GM12874 (cell line): ENCODE measurements around the gene GRP.

Experiments used
- TF ChIP-seq, protein P1 (sequence below): IDR thresholded peaks from 2 replicates; pipeline ENCODE4 v1.5.1; 2011; ENCODE audit warnings: low read depth, mild to moderate bottlenecking, control low read depth, low read length, moderate library complexity; ENCODE audit not compliant: insufficient read depth

The GRP gene

DNA sequence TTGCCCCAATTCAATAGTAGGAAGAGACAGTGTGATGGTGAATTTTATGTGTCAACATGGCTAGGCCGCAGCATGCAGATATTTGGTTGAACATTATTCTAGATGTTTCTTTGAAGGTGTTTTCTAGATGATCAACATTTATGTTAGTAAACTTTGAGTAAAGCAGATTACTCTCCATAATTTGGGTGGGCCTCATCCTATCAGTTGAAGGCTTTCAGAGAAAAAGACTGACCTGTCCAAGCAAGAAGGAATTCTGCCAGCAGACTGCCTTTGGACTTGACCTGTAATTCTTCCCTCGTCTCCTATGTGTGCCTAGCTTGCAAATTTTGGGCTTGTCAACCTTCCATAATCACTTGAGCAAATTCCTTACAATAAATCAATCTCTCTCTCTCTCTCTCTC is 8.3 kb upstream of the GRP start:
- TF ChIP-seq, protein P1, sequence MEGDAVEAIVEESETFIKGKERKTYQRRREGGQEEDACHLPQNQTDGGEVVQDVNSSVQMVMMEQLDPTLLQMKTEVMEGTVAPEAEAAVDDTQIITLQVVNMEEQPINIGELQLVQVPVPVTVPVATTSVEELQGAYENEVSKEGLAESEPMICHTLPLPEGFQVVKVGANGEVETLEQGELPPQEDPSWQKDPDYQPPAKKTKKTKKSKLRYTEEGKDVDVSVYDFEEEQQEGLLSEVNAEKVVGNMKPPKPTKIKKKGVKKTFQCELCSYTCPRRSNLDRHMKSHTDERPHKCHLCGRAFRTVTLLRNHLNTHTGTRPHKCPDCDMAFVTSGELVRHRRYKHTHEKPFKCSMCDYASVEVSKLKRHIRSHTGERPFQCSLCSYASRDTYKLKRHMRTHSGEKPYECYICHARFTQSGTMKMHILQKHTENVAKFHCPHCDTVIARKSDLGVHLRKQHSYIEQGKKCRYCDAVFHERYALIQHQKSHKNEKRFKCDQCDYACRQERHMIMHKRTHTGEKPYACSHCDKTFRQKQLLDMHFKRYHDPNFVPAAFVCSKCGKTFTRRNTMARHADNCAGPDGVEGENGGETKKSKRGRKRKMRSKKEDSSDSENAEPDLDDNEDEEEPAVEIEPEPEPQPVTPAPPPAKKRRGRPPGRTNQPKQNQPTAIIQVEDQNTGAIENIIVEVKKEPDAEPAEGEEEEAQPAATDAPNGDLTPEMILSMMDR = no peak

DNA sequence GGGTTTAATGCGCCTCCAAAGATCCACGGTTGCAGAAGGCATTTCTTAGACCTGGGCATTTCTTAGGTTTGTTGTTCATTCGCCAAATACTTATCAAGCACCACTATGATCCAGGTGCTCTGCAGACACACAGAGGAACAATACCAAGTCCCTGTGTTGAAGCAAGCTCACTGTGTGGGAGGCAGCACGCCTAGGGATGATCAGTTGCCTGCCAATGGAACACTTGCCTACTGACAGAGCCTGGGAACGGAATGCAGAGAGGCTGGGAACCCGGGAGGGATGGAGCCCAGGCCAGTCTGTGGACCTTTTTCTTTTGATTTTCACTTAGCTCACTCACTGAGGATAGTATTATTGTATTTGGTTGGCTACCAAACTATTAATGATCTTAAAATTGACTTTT is 1.9 kb upstream of the GRP start:
- TF ChIP-seq, protein P1 = no peak

DNA sequence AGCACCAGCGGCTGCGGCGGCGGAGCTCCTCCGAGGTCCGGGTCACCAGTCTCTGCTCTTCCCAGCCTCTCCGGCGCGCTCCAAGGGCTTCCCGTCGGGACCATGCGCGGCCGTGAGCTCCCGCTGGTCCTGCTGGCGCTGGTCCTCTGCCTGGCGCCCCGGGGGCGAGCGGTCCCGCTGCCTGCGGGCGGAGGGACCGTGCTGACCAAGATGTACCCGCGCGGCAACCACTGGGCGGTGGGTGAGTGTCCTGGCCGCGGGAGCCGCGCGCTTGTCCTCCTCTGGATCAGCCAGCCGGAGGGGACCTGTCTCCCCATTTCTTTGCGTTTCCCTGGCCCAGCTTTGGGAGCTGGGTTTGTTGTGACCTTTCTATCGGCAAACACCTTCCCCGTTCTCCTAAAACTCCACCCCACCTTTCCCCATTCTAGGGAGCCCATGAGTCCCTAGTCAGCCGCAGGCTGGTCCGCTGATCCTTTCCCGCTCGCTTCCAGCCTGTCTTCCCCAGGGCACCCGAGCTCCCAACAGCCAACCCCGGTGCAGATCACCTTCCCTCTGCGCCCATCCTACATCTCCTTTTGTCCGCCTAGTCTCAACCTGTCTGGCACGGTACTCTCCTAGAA is 316 bp downstream of the GRP start:
- TF ChIP-seq, protein P1 = no peak

DNA sequence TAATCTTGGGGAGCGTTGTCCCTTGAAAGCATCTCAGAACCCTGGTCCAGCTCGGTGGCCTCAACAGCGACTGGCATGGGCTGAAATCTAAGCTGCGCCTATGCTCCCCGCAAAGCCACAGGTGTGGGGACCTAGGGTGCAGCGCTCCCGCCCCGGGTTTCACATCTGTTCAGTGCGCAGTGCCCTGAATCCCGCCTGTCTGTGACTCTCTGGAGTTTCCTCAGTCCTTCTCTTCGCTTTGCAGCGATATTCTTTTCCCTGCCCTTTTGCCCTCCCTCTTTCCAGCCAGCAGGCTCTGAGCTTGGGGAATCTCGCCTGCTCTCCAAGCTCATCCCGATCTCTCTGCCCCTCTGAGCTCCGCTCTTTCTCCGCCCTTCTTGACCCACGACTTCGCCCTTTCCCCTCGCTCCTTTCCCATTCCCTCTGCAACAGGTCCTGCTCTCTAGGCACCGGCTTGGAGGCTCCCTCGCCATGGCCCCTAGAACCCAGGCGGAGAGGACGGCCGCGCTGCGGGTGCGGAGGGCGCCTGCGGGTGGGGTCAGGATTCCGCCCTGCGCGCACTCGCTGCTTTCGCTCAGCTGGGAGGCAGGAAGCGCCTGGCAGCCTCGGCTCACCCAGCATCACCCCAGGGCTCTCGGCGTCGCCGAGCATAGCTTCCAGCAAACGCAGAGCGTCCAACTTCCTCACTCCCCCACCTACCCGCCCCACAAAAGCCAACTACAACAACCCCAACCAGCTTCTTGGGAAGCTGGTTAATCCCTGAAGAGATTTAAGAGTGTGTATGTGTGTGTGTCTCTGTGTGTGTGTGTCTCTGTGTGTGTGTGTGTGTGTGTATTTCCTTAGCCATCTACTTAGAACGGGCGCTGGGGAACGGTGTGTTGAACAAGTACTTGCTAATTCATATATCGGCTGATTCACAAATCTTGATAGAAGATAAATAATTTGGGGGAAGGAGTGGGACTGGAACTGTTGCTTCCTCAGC is 1.1 kb downstream of the GRP start:
- TF ChIP-seq, protein P1 = no peak

DNA sequence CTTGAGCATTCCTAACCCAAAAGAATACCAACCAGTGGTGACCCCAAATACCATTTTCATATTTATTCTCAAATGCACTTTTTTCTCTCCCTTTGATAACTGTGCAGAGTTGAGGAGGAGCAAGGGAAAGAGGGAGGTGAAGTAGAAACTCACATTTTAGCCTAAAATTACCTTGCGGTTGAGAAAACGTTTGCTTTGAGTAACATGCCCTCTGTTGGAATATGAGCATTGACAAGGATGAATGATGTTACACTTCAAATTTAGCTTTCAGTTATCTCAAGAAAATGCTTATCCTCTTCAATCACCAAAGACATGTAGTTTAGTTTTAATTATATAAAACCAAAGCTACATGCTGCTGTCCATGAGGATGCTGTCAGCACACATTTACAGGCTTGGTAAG is 2.4 kb downstream of the GRP start:
- TF ChIP-seq, protein P1 = no peak

DNA sequence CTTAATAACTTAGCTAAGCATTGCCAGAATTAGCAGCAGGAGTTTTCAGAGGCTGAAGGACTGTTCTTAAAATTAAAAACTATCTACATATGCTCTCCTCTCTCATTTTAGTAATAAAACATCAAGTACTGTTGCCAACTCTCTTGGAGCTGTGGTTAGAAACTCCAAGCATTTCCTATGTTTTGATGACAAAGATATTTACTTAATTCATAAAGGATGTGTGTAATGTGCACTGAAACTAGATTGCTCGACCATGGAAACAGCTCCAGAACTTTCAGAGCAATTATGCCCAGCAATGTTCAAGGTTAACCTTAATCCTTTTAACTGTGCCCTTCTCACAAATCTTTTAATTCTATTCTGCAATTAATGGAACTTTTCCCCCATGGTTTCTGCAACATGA is 8.4 kb downstream of the GRP start:
- TF ChIP-seq, protein P1 = no peak

DNA sequence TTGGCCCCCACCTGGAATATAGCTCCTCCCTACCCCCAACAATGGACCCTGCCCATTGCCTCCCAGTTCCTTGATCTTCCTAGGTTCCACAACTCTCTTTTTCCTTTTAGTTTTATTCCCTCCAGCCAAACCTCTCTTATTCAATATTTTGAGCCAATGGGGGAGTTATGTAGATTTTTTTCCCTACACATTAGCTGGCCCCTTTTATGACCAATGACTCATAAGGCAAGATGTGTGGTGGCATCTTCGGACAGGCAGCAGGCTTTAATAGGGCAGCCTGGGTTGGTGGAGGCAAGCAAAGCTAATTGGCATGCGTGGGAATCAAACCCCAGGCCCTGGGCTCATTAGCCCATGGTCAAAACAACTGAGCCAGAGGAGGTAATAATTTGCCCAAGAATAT is 9.2 kb downstream of the GRP start:
- TF ChIP-seq, protein P1 = no peak
